Left ventricle myocardium inferior (tissue), 1 donor: Measurements from ENCODE around the gene GABBR2. TPM values are rescaled to one million over a fixed set of nuclear protein-coding genes. Genes with fewer than 3 reads are reported as not detected.
"Not testable (repeated sequence)": the region's sequence is repeated elsewhere in the genome, so short reads cannot be mapped to it uniquely, and the experiment has no call there.

ENCODE experiments used
- DNase-seq: peaks from one replicate; pipeline ENCODE4 v3.0.0-alpha.2; 2020
- H3K27ac ChIP-seq: fragments of 200-600 bp; replicated peaks from 2 replicates; pipeline ENCODE4 v1.8.0; 2021
- H3K27me3 ChIP-seq: fragments of 200-600 bp; 2 replicates; pipeline ENCODE4 v1.8.0; 2021; ENCODE audit warnings: low read depth
- H3K36me3 ChIP-seq: fragments of 200-600 bp; 2 replicates; pipeline ENCODE4 v1.8.0; 2021
- H3K4me1 ChIP-seq: fragments of 200-600 bp; 2 replicates; pipeline ENCODE4 v1.8.0; 2021
- H3K4me3 ChIP-seq: fragments of 200-600 bp; 2 replicates; pipeline ENCODE4 v1.8.0; 2021; ENCODE audit warnings: mild to moderate bottlenecking, moderate library complexity
- H3K9me3 ChIP-seq: fragments of 200-600 bp; replicated peaks from 2 replicates; pipeline ENCODE4 v1.8.0; 2021
- intact Hi-C: fragments of 100-400 bp; cut with micrococcal nuclease; formaldehyde crosslinking; loops from one replicate; pipeline ENCODE4 v1.11.0; 2022
- total RNA-seq: library from RNA; stranded (reverse); fragmentation: NEBNext Ultra II Directional; extraction: Animal tissue kit (Norgen Biotek cat#: 25700); gene quantifications from one replicate; pipeline ENCODE4 v1.2.1, GENCODE V29; 2021
- TF ChIP-seq, protein P1 (sequence below): fragments of 200-600 bp; IDR thresholded peaks from 2 replicates; pipeline ENCODE4 v1.8.0; 2021; ENCODE audit warnings: antibody characterized with exemption, mild to moderate bottlenecking, borderline replicate concordance
- donor health status: DM: no; HTN: yes; CAD: no; lungs with severe emphysema.

GABBR2 gene
- total RNA-seq, 1 donor from 2014 or later, result 1.1 TPM

DNA sequence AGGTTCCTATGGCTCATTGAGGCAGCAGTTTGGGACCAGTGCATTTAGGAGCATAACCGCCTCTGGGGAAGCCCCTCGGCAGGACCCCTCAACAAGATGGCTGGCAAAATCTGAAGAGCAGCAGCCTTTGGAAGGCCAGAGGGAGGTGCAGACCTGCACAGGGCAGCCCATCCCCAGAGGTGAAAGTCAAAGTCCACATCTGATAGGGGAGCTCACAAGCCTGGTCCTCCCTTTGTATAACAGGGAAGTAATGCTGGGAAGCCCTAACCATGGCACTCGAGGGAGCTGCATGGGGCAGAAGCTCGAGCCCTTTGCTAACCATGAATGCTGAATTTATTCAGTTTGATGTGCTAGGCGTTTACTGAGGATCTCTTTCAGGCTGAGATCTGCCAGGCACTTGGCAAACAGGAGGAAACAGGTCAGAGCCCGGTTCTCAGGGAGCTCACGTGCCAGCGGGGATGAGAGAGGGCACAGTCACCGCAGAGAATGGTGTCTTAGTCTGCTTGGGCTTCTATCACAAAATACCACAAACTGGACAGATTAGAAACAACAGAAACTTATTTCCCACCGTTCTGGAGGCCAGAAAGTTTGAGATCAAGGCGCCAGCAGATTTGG lies 114.1 kb downstream of the GABBR2 start:
- Histone ChIP-seq H3K4me1 (no peaks in the 10 kb centered on the region), H3K4me3 (no peak overlapping the region), H3K27ac (no peak overlapping the region), H3K36me3 (no peaks in the 10 kb centered on the region), H3K9me3 (no peaks in the 10 kb centered on the region), H3K27me3 (peaks cover 55% of the 10 kb centered on the region)
- intact Hi-C loops, result no loop called here
- no peak for DNase-seq
- TF ChIP-seq, protein P1, sequence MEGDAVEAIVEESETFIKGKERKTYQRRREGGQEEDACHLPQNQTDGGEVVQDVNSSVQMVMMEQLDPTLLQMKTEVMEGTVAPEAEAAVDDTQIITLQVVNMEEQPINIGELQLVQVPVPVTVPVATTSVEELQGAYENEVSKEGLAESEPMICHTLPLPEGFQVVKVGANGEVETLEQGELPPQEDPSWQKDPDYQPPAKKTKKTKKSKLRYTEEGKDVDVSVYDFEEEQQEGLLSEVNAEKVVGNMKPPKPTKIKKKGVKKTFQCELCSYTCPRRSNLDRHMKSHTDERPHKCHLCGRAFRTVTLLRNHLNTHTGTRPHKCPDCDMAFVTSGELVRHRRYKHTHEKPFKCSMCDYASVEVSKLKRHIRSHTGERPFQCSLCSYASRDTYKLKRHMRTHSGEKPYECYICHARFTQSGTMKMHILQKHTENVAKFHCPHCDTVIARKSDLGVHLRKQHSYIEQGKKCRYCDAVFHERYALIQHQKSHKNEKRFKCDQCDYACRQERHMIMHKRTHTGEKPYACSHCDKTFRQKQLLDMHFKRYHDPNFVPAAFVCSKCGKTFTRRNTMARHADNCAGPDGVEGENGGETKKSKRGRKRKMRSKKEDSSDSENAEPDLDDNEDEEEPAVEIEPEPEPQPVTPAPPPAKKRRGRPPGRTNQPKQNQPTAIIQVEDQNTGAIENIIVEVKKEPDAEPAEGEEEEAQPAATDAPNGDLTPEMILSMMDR, result no peak

DNA sequence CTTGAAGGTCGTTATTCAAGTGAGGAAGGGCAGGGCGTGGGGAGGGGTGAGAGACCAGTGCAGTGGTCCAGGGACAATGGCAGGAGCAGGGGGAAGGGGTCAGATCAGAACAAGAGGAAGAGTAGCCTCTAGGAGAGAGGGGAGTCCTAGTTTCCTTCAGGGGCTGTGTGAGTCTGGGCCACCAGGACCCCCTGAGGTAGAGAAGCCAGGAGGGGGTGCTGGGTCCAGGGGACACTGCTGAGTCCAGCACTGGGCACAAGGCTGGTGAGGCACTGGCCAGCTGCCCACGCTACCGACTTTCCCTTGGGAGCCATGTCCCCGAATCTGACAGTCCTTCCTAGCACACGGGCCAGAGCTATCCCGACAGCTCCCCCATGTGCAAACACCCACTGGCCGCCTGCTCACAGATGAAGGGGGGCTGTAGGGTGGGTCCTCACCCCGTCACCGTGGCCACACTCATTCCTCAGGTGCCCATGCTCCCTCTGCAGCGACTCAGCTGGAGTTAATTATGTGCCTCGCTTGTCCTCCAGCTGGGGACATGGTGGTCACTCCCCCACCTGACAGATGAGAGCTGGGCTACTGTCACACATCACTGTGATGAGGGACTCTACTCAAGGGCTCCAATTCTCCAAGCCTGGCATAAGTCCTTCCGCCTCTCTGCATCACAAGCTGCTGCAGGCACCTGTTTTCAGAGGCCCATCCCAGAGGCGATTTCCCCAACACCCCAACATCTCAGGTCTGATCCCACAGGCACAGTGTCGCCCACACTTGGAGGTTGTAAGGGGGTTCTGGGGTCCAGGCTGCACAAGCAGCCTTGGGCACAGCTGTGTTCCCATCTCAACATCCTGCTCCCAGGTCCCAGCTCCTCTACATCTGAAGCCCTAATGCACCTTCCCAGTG lies 115.1 kb downstream of the GABBR2 start:
- intact Hi-C loops, result no loop called here
- Histone ChIP-seq H3K27ac (no peak overlapping the region), H3K4me3 (no peak overlapping the region), H3K4me1 (no peaks in the 10 kb centered on the region), H3K27me3 (peaks cover 65% of the 10 kb centered on the region), H3K36me3 (no peaks in the 10 kb centered on the region), H3K9me3 (no peaks in the 10 kb centered on the region)
- TF ChIP-seq, protein P1, result no peak
- no peak for DNase-seq

DNA sequence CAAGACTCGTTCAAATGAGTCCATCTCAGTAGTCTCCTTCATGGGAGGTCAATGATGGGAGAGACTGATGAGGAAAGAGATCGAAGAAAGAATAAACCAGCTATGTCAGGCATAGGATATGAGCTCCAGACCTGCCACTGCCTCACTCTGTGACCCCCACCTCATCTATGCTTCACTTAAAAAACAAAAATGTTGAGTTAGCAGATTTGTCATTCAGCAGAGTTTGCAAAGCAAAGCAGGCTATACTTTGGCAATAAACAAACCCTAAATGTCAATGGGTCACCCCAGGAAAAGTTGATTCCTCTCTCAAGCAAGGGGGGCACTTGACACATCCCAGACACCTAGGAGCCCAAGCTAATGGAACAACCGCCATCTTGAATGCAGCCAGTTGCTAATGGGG lies 117.0 kb downstream of the GABBR2 start:
- Histone ChIP-seq H3K27ac (no peak overlapping the region), H3K4me3 (no peak overlapping the region), H3K4me1 (no peaks in the 10 kb centered on the region), H3K9me3 (no peaks in the 10 kb centered on the region), H3K36me3 (no peaks in the 10 kb centered on the region), H3K27me3 (peaks cover 57% of the 10 kb centered on the region)
- no peak for DNase-seq
- TF ChIP-seq, protein P1, result no peak
- intact Hi-C loops, result no loop called here

DNA sequence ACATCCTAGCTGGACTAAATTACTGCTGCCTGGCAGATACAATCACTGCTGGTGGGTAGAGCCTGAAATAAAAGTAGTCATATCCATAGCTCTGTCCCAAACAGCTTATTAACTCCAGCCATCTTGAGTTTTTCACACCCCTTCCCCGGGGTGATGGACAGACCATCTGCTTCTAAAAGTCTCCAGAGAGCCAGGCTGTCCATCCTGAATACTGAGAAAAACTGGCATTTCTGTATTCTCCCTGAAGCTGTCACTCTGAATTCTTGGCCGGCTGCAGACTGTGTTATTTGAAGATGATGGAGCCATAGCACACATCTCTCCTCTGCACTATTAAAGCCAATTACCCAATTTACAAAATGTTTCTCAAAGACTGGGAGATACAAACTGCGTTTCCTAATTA lies 118.6 kb downstream of the GABBR2 start:
- DNase-seq, result no peak
- Histone ChIP-seq H3K36me3 (no peaks in the 10 kb centered on the region), H3K4me1 (no peaks in the 10 kb centered on the region), H3K27ac (no peak overlapping the region), H3K9me3 (no peaks in the 10 kb centered on the region), H3K4me3 (no peak overlapping the region), H3K27me3 (peaks cover 57% of the 10 kb centered on the region)
- intact Hi-C loops, result no loop called here
- TF ChIP-seq, protein P1, result no peak

DNA sequence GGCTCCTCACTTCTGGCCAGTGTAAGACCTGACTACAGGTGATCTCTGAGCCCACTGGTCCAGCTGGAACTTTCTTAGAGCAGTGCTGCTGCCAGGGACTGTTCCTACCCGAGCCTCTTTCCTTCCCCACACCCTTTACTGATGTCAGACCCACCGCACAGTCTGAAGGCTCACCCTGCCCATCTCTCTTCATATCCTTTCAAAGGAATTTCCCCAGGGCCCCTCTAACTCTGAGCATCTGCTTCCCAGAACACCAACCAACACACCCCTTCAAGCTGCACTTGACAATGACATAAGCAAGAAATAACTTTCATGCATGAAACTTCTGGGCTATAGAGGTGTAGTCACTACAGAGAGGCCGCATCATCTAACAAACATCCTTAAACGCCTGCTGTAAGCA lies 119.6 kb downstream of the GABBR2 start:
- TF ChIP-seq, protein P1, result no peak
- no peaks in the 10 kb centered on the region for H3K36me3 ChIP-seq
- H3K4me1 ChIP-seq, result no peaks in the 10 kb centered on the region
- no peak overlapping the region for H3K4me3 ChIP-seq
- H3K27ac ChIP-seq, result no peak overlapping the region
- H3K9me3 ChIP-seq, result no peaks in the 10 kb centered on the region
- peaks cover 66% of the 10 kb centered on the region for H3K27me3 ChIP-seq
- intact Hi-C loops, result no loop called here
- DNase-seq, result no peak

DNA sequence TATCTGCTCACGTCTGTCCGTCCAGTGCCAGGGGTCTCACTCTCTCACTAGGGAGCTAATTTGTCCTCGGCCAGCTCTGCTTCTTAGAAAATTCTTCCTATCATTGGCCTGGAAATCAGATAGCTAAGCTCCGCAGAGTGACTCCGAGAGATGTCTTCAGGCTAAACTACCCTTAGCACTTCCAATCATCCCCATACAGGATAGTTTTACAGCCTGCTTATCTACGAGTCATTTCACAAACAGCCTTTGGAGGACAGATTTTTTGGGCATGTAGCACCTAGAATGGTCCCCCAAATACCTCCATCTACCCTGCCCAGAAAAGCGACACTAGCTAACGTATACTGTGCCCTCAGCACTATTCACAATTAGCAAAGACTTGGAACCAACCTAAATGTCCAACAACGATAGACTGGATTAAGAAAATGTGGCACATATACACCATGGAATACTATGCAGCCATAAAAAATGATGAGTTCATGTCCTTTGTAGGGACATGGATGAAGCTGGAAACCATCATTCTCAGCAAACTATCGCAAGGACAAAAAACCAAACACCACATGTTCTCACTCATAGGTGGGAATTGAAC lies 123.8 kb downstream of the GABBR2 start:
- H3K36me3 ChIP-seq, H3K4me3 ChIP-seq, H3K4me1 ChIP-seq, DNase-seq, H3K9me3 ChIP-seq, intact Hi-C loops, H3K27ac ChIP-seq: not testable (repeated sequence)
- peaks cover 64% of the 10 kb centered on the region for H3K27me3 ChIP-seq
